K562 (cell line): ENCODE results near the gene BNIP3. TPM values are rescaled to one million over a fixed set of nuclear protein-coding genes. Genes with fewer than 3 reads are reported as not detected.

Experiments used
- ATAC-seq: fragments of 200-7000 bp; cut with Tn5 transposase; 3 replicates; pipeline ENCODE4 v1.9.1; 2020; ENCODE audit warnings: moderate library complexity
- Bru-seq: library from RNA; stranded (reverse); fragments of 400-500 nt; gene quantifications from one replicate; lab custom pipeline; 2021; lab: Mats Ljungman, UMichigan
- BruChase-seq, 2 experiments: library from RNA; stranded (reverse); fragments of 400-500 nt; gene quantifications; one replicate each; lab custom pipeline; 2021; lab: Mats Ljungman, UMichigan
- BruUV-seq: library from RNA; stranded (reverse); fragments of 400-500 nt; replicated peaks from 2 replicates; lab custom pipeline; 2021; lab: Mats Ljungman, UMichigan
- CTCF ChIA-PET: fragments of 300-600 bp; formaldehyde crosslinking; extraction: SDS; loops from one replicate; lab custom pipeline; 2021; ENCODE audit warnings: low intra/inter-chr PET ratio; lab: Yijun Ruan, JAX
- POLR2A ChIA-PET: fragments of 300-600, 350-650 bp; sonication (Branson Sonifier 250); formaldehyde crosslinking; extraction: SDS; loops from one replicate; lab custom pipeline; 2021; ENCODE audit warnings: antibody characterized with exemption, inconsistent platforms; lab: Yijun Ruan, JAX
- DNase-seq, 4 experiments: peaks; one replicate each; pipeline versions ENCODE4 v3.0.0 to v3.0.0-alpha.2; 2011 to 2018; ENCODE audit warnings: low spot score in 3 of 4, mixed read lengths in 3 of 4; ENCODE audit errors: extremely low read depth in 1 of 4
- FAIRE-seq: peaks from 2 replicates; lab custom pipeline; 2011; peaks lifted over from hg19 to GRCh38; lab: Jason Lieb, UNC
- H2AFZ ChIP-seq: 2 replicates; pipeline ENCODE4 v1.6.0; 2011; ENCODE audit warnings: low read depth, low read length, control low read depth, inconsistent platforms
- H3K27ac ChIP-seq: fragments of 200-600 bp; 3 replicates; pipeline ENCODE4 v1.8.0; 2011; ENCODE audit warnings: low read depth, mild to moderate bottlenecking, control low read depth, inconsistent platforms, low read length, moderate library complexity, mixed read lengths; ENCODE audit errors: extremely low read depth
- H3K27me3 ChIP-seq, 2 experiments: fragments of 300-600 bp in 1 of 2; 2 replicates in 1 of 2; 3 replicates in 1 of 2; pipeline versions ENCODE4 v1.6.0 to v1.8.0; 2011; ENCODE audit warnings: inconsistent platforms in 2 of 2, low read length in 2 of 2, mild to moderate bottlenecking in 1 of 2, mixed read lengths in 1 of 2, moderate library complexity in 1 of 2; ENCODE audit not compliant: control insufficient read depth in 2 of 2, insufficient read depth in 2 of 2
- H3K36me3 ChIP-seq: fragments of 300-600 bp; 3 replicates; pipeline ENCODE4 v1.8.0; 2011; ENCODE audit warnings: mild to moderate bottlenecking, low read length, inconsistent platforms; ENCODE audit not compliant: control insufficient read depth, insufficient read depth
- H3K4me1 ChIP-seq, 2 experiments: fragments of 200-600 bp in 1 of 2; replicated peaks in 1 of 2; 2 replicates in 1 of 2; 3 replicates in 1 of 2; pipeline versions ENCODE4 v1.5.1 to v1.8.0; 2011; ENCODE audit warnings: inconsistent platforms in 2 of 2, low read length in 2 of 2, mild to moderate bottlenecking in 1 of 2, mixed read lengths in 1 of 2, moderate library complexity in 1 of 2; ENCODE audit not compliant: control insufficient read depth in 2 of 2, insufficient read depth in 2 of 2
- H3K4me2 ChIP-seq: 2 replicates; pipeline ENCODE4 v1.6.1; 2011; ENCODE audit warnings: low read length, control low read depth, inconsistent platforms, mixed read lengths; ENCODE audit not compliant: insufficient read depth
- H3K4me3 ChIP-seq: fragments of 200-600 bp; sonication (generic), shearing (Covaris generic); 2 replicates; pipeline ENCODE4 v1.5.1; 2016; ENCODE audit warnings: control low read depth, inconsistent platforms
- H3K79me2 ChIP-seq: fragments of 200-600 bp; 3 replicates; pipeline ENCODE4 v1.8.0; 2011; ENCODE audit warnings: low read length, inconsistent platforms; ENCODE audit not compliant: control insufficient read depth, insufficient read depth
- H3K9ac ChIP-seq, 2 experiments: 2 replicates each; pipeline versions ENCODE4 v1.6.0 to v1.6.1; 2011; ENCODE audit warnings: low read depth in 2 of 2, low read length in 2 of 2, control low read depth in 1 of 2, inconsistent platforms in 1 of 2, mild to moderate bottlenecking in 1 of 2, mixed read lengths in 1 of 2; ENCODE audit not compliant: insufficient read depth in 1 of 2
- H3K9me1 ChIP-seq: one replicate; pipeline ENCODE4 v1.6.0; 2011; ENCODE audit warnings: inconsistent platforms, mild to moderate bottlenecking, low read length, moderate library complexity; ENCODE audit not compliant: control insufficient read depth, insufficient read depth
- H3K9me3 ChIP-seq: replicated peaks from 2 replicates; pipeline ENCODE4 v1.5.1; 2011; ENCODE audit warnings: low read depth, low read length, inconsistent platforms; ENCODE audit not compliant: control insufficient read depth, insufficient read depth
- H4K20me1 ChIP-seq: replicated peaks from 2 replicates; pipeline ENCODE4 v1.6.1; 2011; ENCODE audit warnings: low read length, inconsistent platforms, mixed read lengths; ENCODE audit not compliant: control insufficient read depth, insufficient read depth
- EGR1 ChIP-seq: fragments of 450-650 bp; conservative IDR thresholded peaks from 2 replicates; pipeline ENCODE4 v1.6.1; 2017; ENCODE audit warnings: mild to moderate bottlenecking
- EP300 ChIP-seq: IDR thresholded peaks from 2 replicates; pipeline ENCODE4 v1.6.1; 2012; ENCODE audit warnings: low read length, improper control_type of control experiment
- MAZ ChIP-seq, 2 experiments: fragments of 450-650 bp in 1 of 2; sonication (generic) in 1 of 2; formaldehyde crosslinking; IDR thresholded peaks in 1 of 2; conservative IDR thresholded peaks in 1 of 2; 2 replicates each; pipeline versions ENCODE4 v1.4.0 to v1.5.0; 2020; ENCODE audit warnings: mild to moderate bottlenecking in 1 of 2, missing genetic modification reagents in 1 of 2
- WGBS: fragments of 100-300 bp; shearing (Covaris generic); methylation state at CpG from one replicate; pipeline ENCODE4 v1.1.6; 2016; ENCODE audit warnings: low coverage, mixed read lengths; ENCODE audit not compliant: insufficient coverage; ENCODE audit errors: missing lambda C conversion rate; 5-methylcytosine and 5-hydroxymethylcytosine counted together
- in situ Hi-C: fragments of 300-500 bp; cut with MboI; formaldehyde crosslinking; loops from 4 replicates; pipeline ENCODE4 v1.15.0; 2018; ENCODE audit warnings: inconsistent platforms, mixed read lengths
- intact Hi-C: fragments of 100-400 bp; cut with micrococcal nuclease; formaldehyde crosslinking; loops from 2 replicates; pipeline ENCODE4 v1.14.2; 2022
- long read RNA-seq, 3 experiments: library from polyadenylated mRNA in 2 of 3; library from RNA in 1 of 3; unstranded in 2 of 3; stranded (forward) in 1 of 3; transcript quantifications; one replicate each; pipeline ENCODE4 v2.0.0, GENCODE V29; 2019 to 2022
- polyA minus RNA-seq, 3 experiments: library from RNA; depleted of rRNA, polyadenylated mRNA; stranded (reverse); fragments of >200 nt; gene quantifications; 2 replicates each; pipeline ENCODE4 v1.2.3, GENCODE V29; 2011
- polyA plus RNA-seq, 8 experiments: library from polyadenylated mRNA; depleted of rRNA in 4 of 8; stranded (reverse) in 5 of 8; unstranded in 3 of 8; fragments of >200 nt; fragmentation: Nextera tagmentation in 2 of 8; fragmentation: Illumina TruSeq in 1 of 8; extraction: Ambion mirVana in 2 of 8; extraction: Trizol in 1 of 8; gene quantifications; 2 replicates each; pipeline versions ENCODE4 v1.2.1 to v1.2.3, GENCODE V29; 2011 to 2014; ENCODE audit warnings: inconsistent platforms in 1 of 8, missing spikeins in 1 of 8
- total RNA-seq, 7 experiments: library from RNA; depleted of rRNA in 6 of 7; stranded (reverse); fragments of >200 nt in 6 of 7; fragmentation: Illumina TruSeq in 2 of 7; extraction: Trizol in 2 of 7; gene quantifications; 2 replicates each; pipeline versions ENCODE4 v1.2.1 to v1.2.3, GENCODE V29; 2011 to 2021; ENCODE audit warnings: low replicate concordance in 1 of 7
- TF ChIP-seq, protein P1 (sequence below), 2 experiments: fragments of 450-650 bp; formaldehyde crosslinking in 1 of 2; IDR thresholded peaks; 2 replicates each; pipeline versions ENCODE4 v1.4.0 to v1.6.1; 2014 to 2020; ENCODE audit warnings: mild to moderate bottlenecking in 2 of 2, borderline replicate concordance in 1 of 2, low read depth in 1 of 2

The BNIP3 gene, protein sequence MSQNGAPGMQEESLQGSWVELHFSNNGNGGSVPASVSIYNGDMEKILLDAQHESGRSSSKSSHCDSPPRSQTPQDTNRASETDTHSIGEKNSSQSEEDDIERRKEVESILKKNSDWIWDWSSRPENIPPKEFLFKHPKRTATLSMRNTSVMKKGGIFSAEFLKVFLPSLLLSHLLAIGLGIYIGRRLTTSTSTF
- 61.4 and 70.7 TPM in 2 replicates for total RNA-seq (2011; cell fraction: chromatin; rRNA removed; ENCODE audit: low replicate concordance)
- 53.2 and 63.7 TPM in 2 replicates for total RNA-seq (2011; cell fraction: nucleolus; rRNA removed)
- 62.1 and 64.4 TPM in 2 replicates for total RNA-seq (2011; cell fraction: nucleoplasm; rRNA removed)
- total RNA-seq (2014; rRNA removed) = 76.1 and 83.0 TPM in 2 replicates
- total RNA-seq (2014; rRNA removed; fragmentation: Illumina TruSeq; extraction: Trizol) = 39.7 and 40.7 TPM in 2 replicates
- total RNA-seq (2015; rRNA removed; fragmentation: Illumina TruSeq; extraction: Trizol) = 25.0 and 25.9 TPM in 2 replicates
- total RNA-seq (2021) = 41.7 and 42.2 TPM in 2 replicates
- polyA plus RNA-seq (2011; rRNA removed) = 119 and 124 TPM in 2 replicates
- 114 and 117 TPM in 2 replicates for polyA plus RNA-seq (2011; cell fraction: cytosol; rRNA removed)
- polyA plus RNA-seq (2011; cell fraction: nucleus; rRNA removed) = 136 and 157 TPM in 2 replicates
- polyA plus RNA-seq (2012) = 28.7 and 29.5 TPM in 2 replicates
- 46.9 and 54.9 TPM in 2 replicates for polyA plus RNA-seq (2014; fragmentation: Illumina TruSeq; extraction: Trizol)
- polyA plus RNA-seq (2014; fragmentation: Nextera tagmentation; extraction: Ambion mirVana) = 10 to 100 TPM in 1 of 2 experiments, 1 to 10 TPM in 1; 9.2 to 10.7 TPM
- 68.9 and 75.9 TPM in 2 replicates for polyA plus RNA-seq (2014; rRNA removed)
- polyA minus RNA-seq (2011; rRNA and poly(A)+ RNA removed) = 42.4 and 53.7 TPM in 2 replicates
- 32.0 and 69.4 TPM in 2 replicates for polyA minus RNA-seq (2011; cell fraction: cytosol; rRNA and poly(A)+ RNA removed)
- polyA minus RNA-seq (2011; cell fraction: nucleus; rRNA and poly(A)+ RNA removed) = 33.0 and 56.2 TPM in 2 replicates
- Bru-seq, nascent RNA = percentile 73 among the genes with signal in this experiment
- percentile 74 among the genes with signal in this experiment for BruChase-seq, experiment 1, labeled RNA remaining after a 2-hour chase
- percentile 83 among the genes with signal in this experiment for BruChase-seq, experiment 2, labeled RNA remaining after a 6-hour chase
- long read RNA-seq, experiment 1, transcript BNIP3-201 (6 exons, 2,861 nt) = major isoform, 266 of 451 reads
- long read RNA-seq, experiment 1, partial matches to known transcripts = 164 of 451 reads
- long read RNA-seq, experiment 1, other reads (novel, unspliced or antisense) = 19 of 451 reads
- long read RNA-seq, experiment 2, transcript BNIP3-201 (6 exons, 2,861 nt) = major isoform, 42 of 83 reads
- long read RNA-seq, experiment 2, partial matches to known transcripts = 6 of 83 reads
- long read RNA-seq, experiment 2, other reads (novel, unspliced or antisense) = 35 of 83 reads
- long read RNA-seq, experiment 3, transcript BNIP3-201 (6 exons, 2,861 nt) = major isoform, 166 of 188 reads
- long read RNA-seq, experiment 3, partial matches to known transcripts = 19 of 188 reads
- long read RNA-seq, experiment 3, other reads (novel, unspliced or antisense) = 3 of 188 reads

DNA sequence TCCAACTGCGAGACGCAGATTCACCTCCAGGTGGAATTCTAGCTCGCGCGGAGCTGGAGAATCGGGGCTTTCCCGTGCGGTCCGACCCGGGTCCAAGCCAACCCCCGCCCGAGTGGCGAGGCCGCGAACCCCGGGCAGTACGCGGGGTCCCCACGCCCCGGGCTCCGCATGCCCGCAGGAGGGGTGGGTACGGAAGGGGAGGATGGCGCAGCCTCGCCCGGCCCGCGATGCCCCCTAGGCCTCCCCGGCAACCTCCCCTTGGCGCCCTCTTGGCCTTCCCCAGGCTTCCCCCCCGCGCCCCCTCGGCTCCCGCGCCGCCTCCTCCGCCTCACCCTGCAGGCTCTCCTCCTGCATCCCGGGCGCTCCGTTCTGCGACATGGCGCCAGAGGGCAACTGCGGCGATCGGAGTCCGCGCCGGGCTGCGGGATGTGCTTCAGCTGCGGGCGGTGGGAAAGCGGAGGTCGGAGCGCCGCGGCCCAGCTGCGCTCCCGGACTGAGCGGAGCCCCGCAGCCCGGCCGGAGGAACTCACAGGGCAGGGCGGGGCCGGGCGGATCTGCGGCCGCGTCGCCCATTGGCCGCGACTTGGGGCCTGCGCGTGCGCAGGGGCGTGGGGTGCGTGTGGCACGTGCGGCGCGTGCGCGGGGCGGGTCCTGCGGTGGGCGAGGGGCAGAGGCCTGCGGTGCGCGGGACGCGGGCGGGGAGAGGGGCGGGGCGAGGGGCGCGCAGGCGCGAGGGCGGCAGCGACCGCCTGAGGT is at the start of gene BNIP3:
Gene BNIP3 (minus strand): TSS at position 495 of the 756 bp plus-strand sequence. CDS start 117 bp downstream, at position 378.
- CTCF ChIA-PET = interaction anchor here (0.6 to 1.5 kb wide), 2 partner anchors 42 to 153 kb away, joined by 4 to 9 read pairs; no protein-coding TSS in a partner anchor
- H3K4me3 ChIP-seq = peak within 1 kb of the TSS; percentile 68
- no peak for FAIRE-seq
- WGBS = 2% methylated on average over 24 of the region's 100 CpGs
- H2AFZ ChIP-seq = peak within 1 kb of the TSS; percentile 76; the same call in 1 of the 2 replicates
- peak; percentile 95 for ATAC-seq
- intact Hi-C loops = loop anchor here (5.0 to 10.0 kb wide), 2 partner anchors 41 to 77 kb away; partner anchors contain the start of gene PPP2R2D
- peaks cover 23% of the 10 kb centered on the region for H3K36me3 ChIP-seq
- peaks cover 30 to 35% of the 10 kb centered on the region in 2 experiments; a peak in 4 of 5 replicates for H3K4me1 ChIP-seq
- H3K9me1 ChIP-seq = no peaks in the 10 kb centered on the region
- no TSS peak for BruUV-seq
- H3K9me3 ChIP-seq = no peaks in the 10 kb centered on the region
- POLR2A ChIA-PET = interaction anchor here (1.1 kb wide), 1 partner anchor 42 kb away, joined by 3 read pairs; no protein-coding TSS in a partner anchor
- peak within 1 kb of the TSS; percentile 84 for H3K4me2 ChIP-seq
- H4K20me1 ChIP-seq = peaks cover 27% of the 10 kb centered on the region
- in situ Hi-C loops = no loop called here
- H3K27me3 ChIP-seq = no peaks in the 10 kb centered on the region
- peaks cover 61% of the 10 kb centered on the region for H3K79me2 ChIP-seq
- DNase-seq = peak; percentile 94 to 97 (median 97)
- peak within 1 kb of the TSS; percentile 71 to 94 for H3K9ac ChIP-seq
- peak within 1 kb of the TSS; percentile 79 for H3K27ac ChIP-seq
- TF ChIP-seq EP300 = no peak
- peak; percentile 34 to 79; a peak in 2 of 4 replicates for TF ChIP-seq MAZ (CRISPR knock-in tag; conservative IDR thresholded peaks at IDR 0.05 in 1 of 2, IDR thresholded peaks at IDR 0.05 in 1 of 2)
- TF ChIP-seq EGR1 = no peak
- TF ChIP-seq, protein P1, sequence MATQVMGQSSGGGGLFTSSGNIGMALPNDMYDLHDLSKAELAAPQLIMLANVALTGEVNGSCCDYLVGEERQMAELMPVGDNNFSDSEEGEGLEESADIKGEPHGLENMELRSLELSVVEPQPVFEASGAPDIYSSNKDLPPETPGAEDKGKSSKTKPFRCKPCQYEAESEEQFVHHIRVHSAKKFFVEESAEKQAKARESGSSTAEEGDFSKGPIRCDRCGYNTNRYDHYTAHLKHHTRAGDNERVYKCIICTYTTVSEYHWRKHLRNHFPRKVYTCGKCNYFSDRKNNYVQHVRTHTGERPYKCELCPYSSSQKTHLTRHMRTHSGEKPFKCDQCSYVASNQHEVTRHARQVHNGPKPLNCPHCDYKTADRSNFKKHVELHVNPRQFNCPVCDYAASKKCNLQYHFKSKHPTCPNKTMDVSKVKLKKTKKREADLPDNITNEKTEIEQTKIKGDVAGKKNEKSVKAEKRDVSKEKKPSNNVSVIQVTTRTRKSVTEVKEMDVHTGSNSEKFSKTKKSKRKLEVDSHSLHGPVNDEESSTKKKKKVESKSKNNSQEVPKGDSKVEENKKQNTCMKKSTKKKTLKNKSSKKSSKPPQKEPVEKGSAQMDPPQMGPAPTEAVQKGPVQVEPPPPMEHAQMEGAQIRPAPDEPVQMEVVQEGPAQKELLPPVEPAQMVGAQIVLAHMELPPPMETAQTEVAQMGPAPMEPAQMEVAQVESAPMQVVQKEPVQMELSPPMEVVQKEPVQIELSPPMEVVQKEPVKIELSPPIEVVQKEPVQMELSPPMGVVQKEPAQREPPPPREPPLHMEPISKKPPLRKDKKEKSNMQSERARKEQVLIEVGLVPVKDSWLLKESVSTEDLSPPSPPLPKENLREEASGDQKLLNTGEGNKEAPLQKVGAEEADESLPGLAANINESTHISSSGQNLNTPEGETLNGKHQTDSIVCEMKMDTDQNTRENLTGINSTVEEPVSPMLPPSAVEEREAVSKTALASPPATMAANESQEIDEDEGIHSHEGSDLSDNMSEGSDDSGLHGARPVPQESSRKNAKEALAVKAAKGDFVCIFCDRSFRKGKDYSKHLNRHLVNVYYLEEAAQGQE (IDR thresholded peaks at IDR 0.05; ENCODE audit: borderline replicate concordance) = no peak
- TF ChIP-seq, protein P1 (CRISPR knock-in tag; IDR thresholded peaks at IDR 0.05; ENCODE audit: low read depth) = no peak
